Spleen (tissue), 7 donors: ENCODE measurements around the gene KMT2B.
A peak's percentile ranks its signal among the peaks of the same experiment; 100 is the strongest.

ENCODE experiments used
- POLR2A ChIP-seq, 3 donors: fragments of 450-650 bp; IDR thresholded peaks; one replicate each; pipeline ENCODE4 v1.5.1; 2017; ENCODE audit warnings: antibody characterized with exemption in 3 of 3, mild to moderate bottlenecking in 1 of 3
- POLR2AphosphoS5 ChIP-seq, 3 donors: sonication (generic); formaldehyde crosslinking; IDR thresholded peaks; one replicate each; pipeline ENCODE4 v1.5.1; 2017; ENCODE audit warnings: antibody characterized with exemption in 3 of 3
- TF ChIP-seq, protein P1 (sequence below), 11 experiments: fragments of 200-600 bp in 7 of 11; fragments of 450-650 bp in 4 of 11; sonication (generic) in 4 of 11; IDR thresholded peaks in 8 of 11; conservative IDR thresholded peaks in 3 of 11; 1 replicate in 7 of 11; 2 replicates in 4 of 11; pipeline versions ENCODE4 v1.4.0 to v1.8.0; 2016 to 2021; ENCODE audit warnings: antibody characterized with exemption in 11 of 11, inconsistent platforms in 4 of 11, mild to moderate bottlenecking in 1 of 11
- donor health status: DM: no; HTN: no; CAD: no; lungs with moderate emphysema.
- donor health status: DM: no; HTN: no; CAD: no.
- donor health status: DM: no; HTN: no; CAD: no.

GRCh38 chr19:35740423-35741202 lies 22.8 kb downstream of the KMT2B start:
- TF ChIP-seq, protein P1, sequence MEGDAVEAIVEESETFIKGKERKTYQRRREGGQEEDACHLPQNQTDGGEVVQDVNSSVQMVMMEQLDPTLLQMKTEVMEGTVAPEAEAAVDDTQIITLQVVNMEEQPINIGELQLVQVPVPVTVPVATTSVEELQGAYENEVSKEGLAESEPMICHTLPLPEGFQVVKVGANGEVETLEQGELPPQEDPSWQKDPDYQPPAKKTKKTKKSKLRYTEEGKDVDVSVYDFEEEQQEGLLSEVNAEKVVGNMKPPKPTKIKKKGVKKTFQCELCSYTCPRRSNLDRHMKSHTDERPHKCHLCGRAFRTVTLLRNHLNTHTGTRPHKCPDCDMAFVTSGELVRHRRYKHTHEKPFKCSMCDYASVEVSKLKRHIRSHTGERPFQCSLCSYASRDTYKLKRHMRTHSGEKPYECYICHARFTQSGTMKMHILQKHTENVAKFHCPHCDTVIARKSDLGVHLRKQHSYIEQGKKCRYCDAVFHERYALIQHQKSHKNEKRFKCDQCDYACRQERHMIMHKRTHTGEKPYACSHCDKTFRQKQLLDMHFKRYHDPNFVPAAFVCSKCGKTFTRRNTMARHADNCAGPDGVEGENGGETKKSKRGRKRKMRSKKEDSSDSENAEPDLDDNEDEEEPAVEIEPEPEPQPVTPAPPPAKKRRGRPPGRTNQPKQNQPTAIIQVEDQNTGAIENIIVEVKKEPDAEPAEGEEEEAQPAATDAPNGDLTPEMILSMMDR (IDR thresholded peaks at IDR 0.05 in 8 of 11, conservative IDR thresholded peaks at IDR 0.05 in 3 of 11), result peak in 7 of 11 experiments; percentile 3 to 42 (median 17)
- peak; percentile 82 to 89 (median 88) for TF ChIP-seq POLR2AphosphoS5 (IDR thresholded peaks at IDR 0.05)
- TF ChIP-seq POLR2A (IDR thresholded peaks at IDR 0.05), result peak in 2 of 3 donors; percentile 10 to 35
